Stimulated activated CD8-positive, alpha-beta memory T cell treated with anti-CD3 and anti-CD28 coated beads, Interleukin-15, amount 100 ng/mL, for 4 hours (primary cell): Measurements from ENCODE around the gene EPC2.
"Not testable (repeated sequence)": the region's sequence is repeated elsewhere in the genome, so short reads cannot be mapped to it uniquely, and the experiment has no call there.

Experiments
- DNase-seq, 2 donors: peaks; one replicate each; pipeline ENCODE4 v3.0.0-alpha.2; 2020; ENCODE audit warnings: low read depth in 2 of 2

The EPC2 gene

DNA sequence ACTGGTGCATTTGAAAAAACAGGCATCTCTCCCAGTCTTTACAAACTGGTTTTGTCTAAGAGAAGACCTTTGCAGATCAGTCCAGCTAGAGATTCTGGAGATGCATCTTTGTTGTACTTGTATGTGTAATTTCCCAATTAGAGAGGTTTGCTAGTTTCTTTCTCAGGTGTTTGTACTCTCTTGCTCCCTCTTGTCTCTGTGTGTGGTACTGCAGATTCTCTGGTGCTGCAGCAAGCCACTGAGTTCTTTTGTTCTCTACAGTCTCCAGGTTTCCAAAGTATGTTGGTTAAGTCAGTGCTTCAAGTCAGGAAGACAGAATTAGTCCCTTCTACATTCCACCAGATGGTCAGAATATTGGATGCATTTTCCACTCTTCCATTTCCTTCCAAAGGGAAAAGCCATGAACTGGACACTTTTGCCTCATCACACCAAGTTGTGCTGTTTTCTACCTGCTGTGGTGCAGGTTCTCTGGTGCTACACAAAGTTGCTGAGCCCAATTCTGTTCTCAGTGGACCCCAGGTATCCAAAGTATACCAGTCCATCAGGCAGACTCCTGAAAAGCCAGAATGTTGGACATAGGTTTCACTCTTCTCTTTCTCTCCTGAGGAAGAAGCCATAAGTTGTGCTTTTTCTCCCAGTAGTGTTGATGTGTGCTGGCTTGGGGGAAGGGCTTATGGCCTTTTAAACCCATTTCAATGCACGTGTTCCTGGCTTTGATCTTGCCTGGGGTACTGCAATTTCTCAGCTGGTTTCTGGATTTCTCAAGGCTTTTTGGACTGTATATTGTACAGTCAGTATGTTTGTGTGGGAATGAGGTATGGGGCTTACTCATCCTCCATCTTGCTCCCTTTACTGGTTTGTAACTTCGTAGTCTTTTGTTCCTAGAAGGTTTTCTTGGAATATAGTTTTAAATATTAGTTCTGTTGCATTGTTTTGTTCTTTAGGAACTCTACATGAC lies 29.8 kb downstream of the EPC2 start:
- DNase-seq = no peak

DNA sequence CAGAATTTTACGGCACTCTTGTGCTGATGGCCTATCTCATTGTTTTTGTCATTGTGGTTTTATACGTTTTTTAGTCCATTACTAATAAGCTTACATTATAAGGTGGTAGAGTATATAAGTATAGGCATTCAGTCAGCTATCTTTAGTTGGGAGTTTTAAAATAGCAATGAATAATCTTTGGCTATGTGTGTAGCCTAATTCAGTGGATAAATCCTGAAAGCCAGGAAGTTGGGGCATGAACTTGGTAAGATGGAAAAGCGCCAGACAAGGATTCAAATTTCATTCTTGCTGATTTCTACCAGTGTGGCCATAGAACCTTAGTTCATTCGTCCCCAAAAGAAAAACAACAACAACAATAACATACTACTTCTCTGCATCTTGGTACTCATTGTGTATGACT lies 31.2 kb downstream of the EPC2 start:
- DNase-seq = no peak

DNA sequence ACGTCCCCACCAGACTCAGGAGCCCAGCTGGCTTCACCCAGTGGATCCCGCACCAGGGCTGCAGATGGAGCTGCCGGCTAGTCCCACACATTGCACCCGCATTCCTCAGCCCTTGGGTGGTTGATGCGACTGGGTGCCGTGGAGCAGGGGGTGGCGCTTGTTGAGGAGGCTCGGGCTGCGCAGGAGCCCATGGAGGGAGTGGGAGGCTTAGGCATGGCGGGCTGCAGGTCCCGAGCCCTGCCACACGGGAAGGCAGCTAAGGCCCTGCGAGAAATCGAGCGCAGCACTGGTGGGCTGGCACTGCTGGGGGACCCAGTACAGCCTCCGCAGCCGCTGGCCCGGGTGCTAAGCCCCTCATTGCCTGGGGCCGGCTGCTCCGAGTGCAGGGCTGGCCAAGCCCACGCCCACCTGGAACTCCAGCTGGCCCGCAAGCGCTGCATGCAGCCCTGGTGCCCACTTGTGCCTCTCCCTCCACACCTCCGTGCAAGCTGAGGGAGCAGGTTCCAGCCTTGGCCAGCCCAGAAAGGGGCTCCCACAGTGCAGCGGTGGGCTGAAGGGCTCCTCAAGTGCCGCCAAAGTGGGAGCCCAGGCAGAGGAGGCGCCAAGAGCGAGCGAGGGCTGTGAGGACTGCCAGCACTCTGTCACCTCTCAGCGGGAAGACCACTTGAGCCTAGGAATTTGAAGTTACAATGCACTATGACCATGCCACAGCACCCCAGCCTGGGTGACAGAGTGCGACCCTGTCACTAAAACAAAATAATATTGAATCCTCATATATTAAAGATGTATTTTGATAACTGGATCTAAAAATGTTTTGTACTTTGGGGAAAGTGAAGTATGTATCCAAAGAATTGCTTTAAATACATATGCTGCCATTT lies 34.0 kb downstream of the EPC2 start:
- not testable (repeated sequence) for DNase-seq

DNA sequence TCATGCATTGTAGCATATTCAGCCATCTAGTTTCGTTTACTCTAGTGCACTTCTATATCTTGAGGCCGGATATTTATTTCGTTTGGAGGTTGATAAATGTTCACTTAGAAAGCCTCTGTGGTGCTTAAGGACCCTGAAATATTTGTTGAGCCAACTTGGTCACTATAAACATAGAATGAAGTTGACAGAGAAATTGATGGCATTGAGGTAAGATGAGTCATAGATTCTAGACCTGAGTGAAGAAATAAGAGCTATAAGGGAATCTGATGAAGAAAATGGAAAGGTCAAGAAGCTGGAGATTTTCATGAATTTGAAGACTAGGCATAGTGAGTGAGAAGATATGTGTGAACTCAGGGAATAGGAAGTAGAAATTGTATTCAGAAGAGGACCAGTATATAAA lies 35.9 kb downstream of the EPC2 start:
- no peak for DNase-seq

DNA sequence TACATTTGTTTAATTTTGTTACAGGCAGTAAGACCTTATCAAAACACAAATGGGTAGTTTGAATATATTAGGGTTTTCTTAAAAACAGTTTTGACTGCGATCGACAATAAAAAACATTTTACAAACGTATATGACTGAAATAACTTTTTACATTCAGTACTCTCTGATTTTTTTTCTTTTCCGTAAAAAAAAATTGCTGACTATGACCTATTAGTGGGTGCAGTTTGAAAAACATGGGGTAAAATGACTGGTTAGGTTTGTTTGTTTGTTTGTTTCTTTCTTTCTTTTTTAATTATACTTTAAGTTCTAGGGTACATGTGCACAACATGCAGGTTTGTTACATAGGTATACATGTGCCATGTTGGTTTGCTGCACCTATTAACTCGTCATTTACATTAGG lies 36.9 kb downstream of the EPC2 start:
- no peak for DNase-seq

DNA sequence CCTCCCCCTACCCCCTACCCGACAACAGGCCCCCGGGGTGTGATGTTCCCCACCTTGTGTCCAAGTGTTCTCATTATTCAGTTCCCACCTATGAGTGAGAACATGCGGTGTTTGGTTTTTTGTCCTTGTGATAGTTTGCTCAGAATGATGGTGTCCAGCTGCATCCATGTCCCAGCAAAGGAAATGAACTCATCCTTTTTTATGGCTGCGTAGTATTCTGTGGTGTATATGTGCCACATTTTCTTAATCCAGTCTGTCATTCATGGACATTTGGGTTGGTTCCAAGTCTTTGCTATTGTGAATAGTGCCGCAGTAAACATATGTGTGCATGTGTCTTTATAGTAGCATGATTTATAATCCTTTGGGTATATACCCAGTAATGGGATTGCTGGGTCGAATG lies 37.3 kb downstream of the EPC2 start:
- not testable (repeated sequence) for DNase-seq

DNA sequence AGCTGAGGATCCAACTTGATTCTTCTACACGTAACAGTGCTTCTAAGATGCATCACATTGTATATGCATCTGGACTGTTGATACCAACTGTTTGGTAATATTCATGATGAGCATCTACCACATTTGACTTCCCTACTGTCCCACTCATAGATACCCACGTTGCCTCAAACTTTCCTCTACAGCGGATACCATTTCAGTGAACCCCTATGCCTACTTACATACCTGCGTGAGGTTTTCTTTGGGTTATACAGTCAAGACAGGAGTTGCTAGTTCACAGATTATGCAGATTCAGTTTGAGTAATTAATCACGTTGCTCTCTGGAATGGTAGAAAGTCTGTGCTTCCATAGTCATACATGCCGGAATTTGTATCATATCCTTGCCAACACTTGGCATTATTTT lies 40.0 kb downstream of the EPC2 start:
- DNase-seq = no peak

DNA sequence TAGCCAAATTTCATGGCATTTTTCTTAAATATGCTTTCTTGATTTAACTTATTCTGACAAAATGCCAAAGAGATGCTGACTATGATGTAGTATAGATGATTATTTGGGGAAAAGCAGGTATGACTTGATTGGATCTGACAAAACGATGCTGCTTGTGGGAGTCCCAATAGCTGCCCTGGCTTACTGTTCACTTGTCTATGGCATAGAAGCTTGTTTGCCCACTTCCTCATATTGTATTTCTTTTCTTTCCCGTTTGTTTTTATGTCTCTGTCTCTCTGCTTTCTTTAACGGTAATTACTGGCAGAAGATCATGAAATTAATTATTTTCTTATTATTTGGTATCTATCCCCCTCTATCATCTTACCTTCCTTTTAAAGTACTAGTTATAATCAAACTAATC lies 43.0 kb downstream of the EPC2 start:
- DNase-seq = no peak

DNA sequence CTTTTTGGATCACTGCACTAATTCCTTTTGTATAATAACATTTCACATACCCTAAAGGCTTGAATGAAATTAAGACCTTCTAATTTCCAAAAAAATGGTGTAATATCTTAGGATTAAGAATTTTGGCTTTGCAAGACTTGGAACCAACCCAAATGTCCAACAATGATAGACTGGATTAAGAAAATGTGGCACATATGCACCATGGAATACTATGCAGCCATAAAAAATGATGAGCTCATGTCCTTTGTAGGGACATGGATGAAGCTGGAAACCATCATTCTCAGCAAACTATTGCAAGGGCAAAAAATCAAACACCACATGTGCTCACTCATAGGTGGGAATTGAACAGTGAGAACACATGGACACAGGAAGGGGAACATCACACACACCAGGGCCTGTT lies 43.5 kb downstream of the EPC2 start:
- not testable (repeated sequence) for DNase-seq

DNA sequence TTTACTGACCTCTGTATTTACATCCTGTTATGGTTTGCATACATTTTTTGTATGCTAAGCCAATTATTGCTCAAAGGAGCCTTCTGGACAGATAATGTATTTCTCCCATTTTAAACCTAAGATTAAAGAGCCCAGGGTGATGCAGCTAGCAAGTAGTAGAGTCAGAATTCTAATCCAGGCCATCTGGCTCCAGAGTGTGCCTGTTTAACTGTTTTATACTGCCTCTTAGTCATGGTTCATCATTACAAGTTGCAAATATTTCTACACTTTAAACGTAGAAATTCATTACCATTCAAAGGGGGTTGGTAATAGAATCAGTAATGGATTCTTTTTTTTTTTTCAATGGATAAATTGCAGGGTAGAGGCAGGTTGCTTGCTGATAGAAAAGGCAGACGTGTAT lies 52.4 kb downstream of the EPC2 start:
- no peak for DNase-seq

DNA sequence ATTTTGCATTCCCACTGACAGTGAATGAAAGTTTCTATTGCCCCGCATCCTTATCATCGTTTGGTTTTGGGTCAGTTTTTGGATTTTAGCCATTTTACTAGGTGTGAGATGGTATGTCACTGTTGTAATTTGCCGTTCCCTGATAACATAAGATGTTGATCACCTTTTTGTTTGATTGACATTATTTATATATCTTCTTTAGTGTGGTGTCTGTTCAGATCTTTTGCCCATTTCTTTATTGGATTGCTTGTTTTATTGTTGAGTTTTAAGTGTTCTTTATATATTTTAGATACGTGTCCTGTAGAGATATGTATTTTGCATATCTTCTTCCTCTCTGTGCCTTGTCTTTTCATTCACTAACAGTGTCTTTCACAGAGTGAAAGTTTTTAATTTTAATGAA lies 55.3 kb downstream of the EPC2 start:
- no peak for DNase-seq

DNA sequence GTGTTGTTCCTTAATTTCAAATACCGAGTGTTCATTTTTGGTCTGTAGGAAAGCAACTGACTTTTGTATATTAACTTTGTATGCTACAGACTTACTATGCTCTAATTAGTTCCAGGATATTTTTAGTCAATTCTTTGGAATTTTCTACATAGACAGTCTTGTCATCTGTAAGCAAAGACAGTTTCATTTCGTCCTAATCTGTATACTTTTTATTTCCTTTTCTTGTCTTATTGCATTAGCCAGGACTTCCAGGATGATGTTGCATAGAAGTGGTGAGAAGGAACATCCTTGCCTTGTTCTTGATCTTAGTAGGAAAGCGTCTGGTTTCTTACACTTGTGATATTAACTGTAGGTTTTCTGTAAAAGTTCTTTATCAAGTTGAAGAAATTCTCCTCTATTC lies 56.5 kb downstream of the EPC2 start:
- no peak for DNase-seq

DNA sequence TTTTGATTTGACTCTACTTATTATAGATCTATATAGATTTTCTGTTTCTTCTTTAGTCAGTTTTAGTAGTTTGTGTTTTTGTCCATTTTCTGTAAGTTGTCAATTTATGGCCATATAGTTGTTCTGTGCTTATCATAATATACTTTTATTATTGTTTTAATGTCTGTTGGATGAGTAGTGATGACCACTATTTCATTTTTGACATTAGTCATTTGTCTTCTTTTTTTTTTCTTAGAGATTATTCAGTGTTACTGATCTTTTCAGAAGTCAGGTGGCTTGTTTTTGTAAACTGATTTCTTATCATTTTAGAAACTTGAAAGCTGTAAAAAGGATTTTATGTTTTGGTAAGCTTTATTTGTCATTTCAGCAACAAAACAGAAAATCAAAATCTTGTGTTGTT lies 57.3 kb downstream of the EPC2 start:
- no peak for DNase-seq

DNA sequence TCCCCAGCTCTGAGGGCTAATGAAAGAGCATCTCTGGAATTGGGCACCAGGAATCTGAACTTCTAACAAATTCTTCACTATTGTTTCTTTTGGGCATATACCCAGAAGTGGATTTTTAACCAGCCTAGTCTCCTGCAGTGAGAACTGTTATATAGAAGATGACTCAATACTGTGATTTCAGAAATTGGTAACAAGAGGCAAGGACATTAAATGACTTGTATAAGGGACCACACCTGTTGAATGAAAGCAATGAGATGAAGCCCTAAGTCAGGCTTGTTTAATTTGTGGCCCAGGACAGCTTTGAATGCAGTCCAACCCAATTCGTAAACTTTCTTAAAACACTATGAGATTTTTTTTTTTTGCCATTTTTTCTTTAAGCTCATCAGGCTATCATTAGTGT lies 57.9 kb downstream of the EPC2 start:
- no peak for DNase-seq

DNA sequence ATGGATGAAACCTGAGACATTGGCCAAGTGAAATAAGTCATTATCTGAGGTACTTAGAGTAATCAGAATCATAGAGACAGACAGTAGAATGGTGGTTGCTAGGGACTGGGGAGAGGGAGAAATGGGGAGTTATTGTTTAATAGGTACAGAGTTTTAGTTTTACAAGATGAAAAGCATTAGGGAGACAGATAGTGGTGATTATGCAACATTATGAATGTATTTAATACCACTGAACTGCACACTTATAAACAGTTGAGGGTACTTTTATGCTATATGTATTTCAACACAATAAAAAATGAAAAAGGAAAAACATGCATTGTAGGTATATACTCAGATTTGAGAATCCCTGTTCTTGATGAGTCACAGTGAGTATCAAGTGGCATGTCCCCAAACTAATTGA lies 59.7 kb downstream of the EPC2 start:
- no peak for DNase-seq

DNA sequence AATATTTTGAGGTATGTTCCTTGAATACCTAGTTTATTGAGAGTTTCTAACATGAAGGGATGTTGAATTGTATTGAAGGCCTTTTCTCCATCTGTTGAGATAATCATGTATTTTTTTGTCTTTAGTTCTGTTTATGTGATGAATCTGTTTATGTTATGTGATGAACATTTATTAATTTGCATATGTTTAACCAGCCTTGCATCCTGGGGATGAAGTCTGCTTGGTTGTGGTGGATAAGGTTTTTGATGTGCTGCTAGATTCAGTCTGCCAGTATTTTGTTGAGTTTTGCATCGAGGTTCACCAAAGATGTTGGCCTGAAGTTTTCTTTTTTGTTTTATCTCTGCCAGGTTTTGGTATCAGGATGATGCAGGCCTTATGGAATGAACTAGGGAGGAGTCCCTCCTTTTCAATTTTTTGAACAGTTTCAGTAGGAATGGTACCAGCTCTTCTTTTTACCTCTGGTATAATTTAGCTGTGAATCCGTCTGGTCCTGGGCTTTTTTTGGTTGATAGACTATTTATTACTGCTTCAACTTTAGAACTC lies 71.9 kb downstream of the EPC2 start:
- no peak for DNase-seq

DNA sequence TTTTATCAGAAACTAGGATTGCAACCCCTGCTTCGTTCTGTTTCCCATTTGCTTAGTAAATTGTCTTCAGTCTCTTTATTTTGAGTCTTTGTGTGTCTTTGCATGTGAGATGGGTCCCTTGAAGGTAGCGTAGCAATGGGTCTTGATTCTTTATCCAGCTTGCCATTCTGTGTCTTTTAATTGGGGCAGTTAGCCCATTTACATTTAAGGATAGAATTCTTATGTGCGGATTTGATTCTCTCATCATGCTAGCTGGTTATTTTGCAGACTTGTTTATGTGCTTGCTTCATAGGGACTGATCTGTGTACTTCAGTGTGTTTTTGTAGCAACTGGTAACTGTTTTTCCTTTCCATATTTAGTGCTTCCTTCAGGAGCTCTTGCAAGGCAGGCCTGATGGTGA lies 73.5 kb downstream of the EPC2 start:
- no peak for DNase-seq

DNA sequence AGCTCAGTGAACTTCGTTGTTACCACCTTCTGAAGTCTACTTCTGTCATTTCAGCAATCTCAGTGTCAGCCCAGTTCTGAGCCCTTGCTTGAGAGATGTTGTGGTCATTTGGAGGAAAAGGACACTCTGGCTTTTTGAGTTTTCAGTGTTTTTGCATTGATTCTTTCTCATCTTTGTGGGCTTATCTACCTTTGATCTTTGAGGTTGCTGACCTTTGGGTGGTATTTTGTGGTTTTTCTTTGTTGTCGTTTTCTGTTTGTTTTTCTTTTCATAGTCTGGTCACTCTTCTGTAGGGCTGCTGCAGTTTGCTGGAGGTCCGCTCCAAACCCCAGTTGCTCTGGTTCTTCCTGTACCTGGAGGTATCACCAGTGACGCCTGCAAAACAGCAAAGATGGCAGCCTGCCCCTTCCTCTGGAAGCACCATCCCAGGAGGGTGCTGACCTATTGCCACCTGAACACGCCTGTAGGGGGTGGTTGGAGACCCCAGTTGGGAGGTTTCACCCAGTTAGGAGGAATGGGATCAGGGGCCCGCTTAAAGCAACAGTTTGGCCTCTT lies 74.7 kb downstream of the EPC2 start:
- no peak for DNase-seq

DNA sequence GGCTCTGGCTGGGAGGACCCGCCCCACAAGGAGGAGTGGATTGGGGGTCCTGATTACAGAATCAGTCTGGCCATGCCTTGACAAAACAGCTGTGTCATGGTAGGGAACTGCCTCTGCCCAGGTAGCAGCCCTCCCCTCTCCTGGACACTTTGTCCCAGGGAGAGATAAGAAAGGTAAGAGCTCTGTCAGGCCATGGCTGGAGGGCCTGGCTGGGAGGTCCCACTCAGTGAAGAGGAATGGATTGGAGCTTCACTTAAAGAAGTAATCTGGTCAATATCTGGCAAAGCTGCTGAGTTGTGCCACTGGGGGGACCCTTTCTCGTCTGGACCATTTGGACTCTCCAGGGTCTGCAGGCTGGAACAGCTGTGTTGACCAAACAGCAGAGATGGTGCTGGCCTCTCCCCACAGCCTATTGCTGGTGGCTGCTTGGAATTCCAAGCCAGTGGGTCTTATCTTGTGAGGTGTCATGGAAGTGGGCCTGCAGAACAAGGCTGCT lies 75.4 kb downstream of the EPC2 start:
- DNase-seq = no peak

DNA sequence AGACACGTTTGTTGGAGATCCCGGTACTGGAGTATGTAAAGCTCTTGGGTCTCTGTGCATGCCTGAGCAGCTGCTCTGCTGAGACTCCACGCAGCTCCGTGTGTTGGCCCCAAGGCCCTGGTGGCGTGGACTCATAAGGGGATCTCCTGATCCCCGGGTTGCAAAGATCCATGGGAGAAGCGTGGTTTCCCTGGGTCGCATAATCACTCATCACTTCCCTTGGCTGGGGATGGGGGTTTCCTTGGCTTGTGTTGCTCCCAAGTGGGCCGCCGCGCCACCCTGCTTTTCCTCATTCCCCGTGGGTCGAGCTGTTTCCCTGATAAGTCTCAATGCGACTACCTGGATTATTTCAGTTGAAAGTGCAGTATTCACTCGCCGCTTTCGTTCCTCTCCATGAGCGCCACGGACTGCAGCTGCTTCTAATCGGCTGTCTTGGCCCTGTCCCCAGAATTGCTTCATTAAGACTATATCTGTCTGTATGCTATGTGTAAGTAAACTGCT lies 76.0 kb downstream of the EPC2 start:
- no peak for DNase-seq

DNA sequence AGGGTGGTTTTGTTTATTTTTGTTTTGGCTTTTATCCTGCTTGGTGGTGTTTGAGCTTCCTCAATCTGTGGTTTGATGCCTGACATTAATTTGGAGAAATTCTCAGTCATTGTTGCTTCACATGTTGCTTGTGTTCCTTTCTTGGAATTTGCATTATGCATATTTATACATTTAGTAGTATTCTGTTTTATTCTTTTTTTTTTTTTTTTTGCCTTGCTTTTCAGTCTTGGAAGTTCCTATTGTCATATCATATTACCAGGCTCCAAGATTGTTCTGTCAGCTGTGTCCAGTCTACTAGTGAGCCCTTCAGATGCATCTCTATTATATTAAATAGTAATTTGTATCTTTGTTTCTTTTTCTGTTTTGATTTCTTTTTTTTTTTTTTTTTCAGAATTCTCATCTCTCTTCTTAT lies 77.0 kb downstream of the EPC2 start:
- DNase-seq = no peak
